CD4-positive, alpha-beta T cell (primary cell): ENCODE data around the gene ERG28. TPM values are rescaled to one million over a fixed set of nuclear protein-coding genes. Genes with fewer than 3 reads are reported as not detected.

Experiments
- ATAC-seq: fragments of 200-7000 bp; cut with Tn5 transposase; one replicate; pipeline ENCODE4 v1.10.0; 2022; ENCODE audit warnings: mild to moderate bottlenecking; ENCODE audit not compliant: poor library complexity
- CTCF ChIA-PET: fragments of 350-600 bp; sonication (Branson Sonifier 250); formaldehyde crosslinking; loops from one replicate; lab custom pipeline; 2021; ENCODE audit warnings: antibody characterized with exemption, inconsistent platforms; lab: Charles Lee
- POLR2A ChIA-PET: fragments of 350-600 bp; sonication (Branson Sonifier 250); formaldehyde crosslinking; loops from one replicate; lab custom pipeline; 2021; ENCODE audit warnings: antibody characterized with exemption, inconsistent platforms; lab: Charles Lee
- DNase-seq, 14 experiments: peaks; one replicate each; pipeline ENCODE4 v3.0.0-alpha.2; 2013 to 2020; ENCODE audit warnings: mixed read lengths in 2 of 14
- H3K27ac ChIP-seq, 2 donors: one replicate each; pipeline versions ENCODE4 v1.5.1 to v1.7.0; 2013; ENCODE audit warnings: low read length in 2 of 2, low read depth in 1 of 2, mild to moderate bottlenecking in 1 of 2
- H3K27me3 ChIP-seq, 2 experiments: 1 replicate in 1 of 2; 2 replicates in 1 of 2; pipeline versions ENCODE4 v1.6.1 to v1.7.0; 2013; ENCODE audit warnings: low read length in 2 of 2, control low read depth in 1 of 2, mild to moderate bottlenecking in 1 of 2, moderate library complexity in 1 of 2; ENCODE audit not compliant: insufficient read depth in 2 of 2, control insufficient read depth in 1 of 2
- H3K36me3 ChIP-seq: one replicate; pipeline ENCODE4 v1.6.1; 2013; ENCODE audit warnings: low read length, control low read depth; ENCODE audit not compliant: insufficient read depth
- H3K4me1 ChIP-seq: one replicate; pipeline ENCODE4 v1.6.1; 2013; ENCODE audit warnings: low read length, control low read depth; ENCODE audit not compliant: insufficient read depth
- H3K4me3 ChIP-seq: one replicate; pipeline ENCODE4 v1.5.1; 2013; ENCODE audit warnings: mild to moderate bottlenecking, low read length, moderate library complexity
- H3K9me3 ChIP-seq, 2 experiments: 1 replicate in 1 of 2; 2 replicates in 1 of 2; pipeline versions ENCODE4 v1.6.1 to v1.7.0; 2013; ENCODE audit warnings: low read length in 2 of 2, mild to moderate bottlenecking in 2 of 2, control low read depth in 1 of 2, moderate library complexity in 1 of 2; ENCODE audit not compliant: control insufficient read depth in 1 of 2, insufficient read depth in 1 of 2
- H3K27ac Mint-ChIP-seq: one replicate; pipeline ENCODE4 v1.8.0; 2020; ENCODE audit warnings: mixed read lengths
- H3K27me3 Mint-ChIP-seq: one replicate; pipeline ENCODE4 v1.8.0; 2021; ENCODE audit warnings: mixed read lengths
- H3K36me3 Mint-ChIP-seq: one replicate; pipeline ENCODE4 v1.8.0; 2021; ENCODE audit warnings: low read depth, mixed read lengths
- H3K4me1 Mint-ChIP-seq: one replicate; pipeline ENCODE4 v1.8.0; 2021; ENCODE audit warnings: low read depth, mixed read lengths
- H3K4me3 Mint-ChIP-seq: one replicate; pipeline ENCODE4 v1.8.0; 2020; ENCODE audit warnings: mild to moderate bottlenecking, mixed read lengths
- H3K9me3 Mint-ChIP-seq: one replicate; pipeline ENCODE4 v1.8.0; 2020; ENCODE audit warnings: mixed read lengths
- CTCF ChIP-seq: fragments of 200-600 bp; IDR thresholded peaks from one replicate; pipeline ENCODE4 v1.8.0; 2022; ENCODE audit warnings: antibody characterized with exemption, mild to moderate bottlenecking
- intact Hi-C, 2 experiments: fragments of 100-400 bp; cut with DNase I in 1 of 2; cut with micrococcal nuclease in 1 of 2; formaldehyde crosslinking; loops; one replicate each; pipeline versions ENCODE4 v1.15.1 to v1.9.0; 2023 to 2025; cut with DNase I, micrococcal nuclease
- total RNA-seq, 174 experiments: library from RNA in 2 of 174; stranded (reverse) in 2 of 174; gene quantifications; one replicate each; pipeline ENCODE4 v1.2.3 and lab custom pipeline; 2021 to 2026

The ERG28 gene
- total RNA-seq, 2 experiments from 2014 or later, result 5.7 to 5.8 TPM

GRCh38 chr14:75654127-75654732 is 6.4 kb downstream of the ERG28 start:
- H3K27ac Mint-ChIP-seq, result no peak overlapping the region
- H3K27me3 Mint-ChIP-seq, result no peaks in the 10 kb centered on the region
- peak; percentile 98 for ATAC-seq
- H3K9me3 Mint-ChIP-seq, result no peaks in the 10 kb centered on the region
- no peak overlapping the region for H3K4me3 ChIP-seq
- TF ChIP-seq CTCF, result peak; percentile 94
- POLR2A ChIA-PET, result interaction anchor here (0.6 to 3.1 kb wide), 3 partner anchors 14 to 77 kb away, joined by 4 to 23 read pairs (median 6); partner anchors contain the start of gene FLVCR2
- peaks cover 18% of the 10 kb centered on the region for H3K4me1 Mint-ChIP-seq
- H3K4me1 ChIP-seq, result peaks cover 2% of the 10 kb centered on the region
- H3K36me3 Mint-ChIP-seq, result peaks cover 75% of the 10 kb centered on the region
- DNase-seq, result peak; percentile 64 to 91 (median 78)
- H3K36me3 ChIP-seq, result peaks cover 82% of the 10 kb centered on the region
- no peak overlapping the region for H3K27ac ChIP-seq
- intact Hi-C loops, result loop anchor here (1.0 to 10.0 kb wide), 5 partner anchors 77 to 522 kb away; no protein-coding TSS in a partner anchor
- no peaks in the 10 kb centered on the region for H3K27me3 ChIP-seq
- H3K4me3 Mint-ChIP-seq, result no peak overlapping the region
- CTCF ChIA-PET, result interaction anchor here (0.6 to 5.8 kb wide), 18 partner anchors 12 to 1926 kb away, joined by 3 to 47 read pairs (median 4); partner anchors contain the start of genes FLVCR2 and TGFB3
- no peaks in the 10 kb centered on the region for H3K9me3 ChIP-seq

- Mint-ChIP-seq H3K27ac (no peak overlapping the region), H3K36me3 (peaks cover 81% of the 10 kb centered on the region), H3K4me1 (peaks cover 14% of the 10 kb centered on the region), H3K9me3 (no peaks in the 10 kb centered on the region), H3K4me3 (no peak overlapping the region), H3K27me3 (no peaks in the 10 kb centered on the region)
- Histone ChIP-seq H3K27ac (no peak overlapping the region), H3K4me1 (peaks cover 2% of the 10 kb centered on the region), H3K4me3 (no peak overlapping the region), H3K9me3 (no peaks in the 10 kb centered on the region), H3K27me3 (no peaks in the 10 kb centered on the region), H3K36me3 (peaks cover 83% of the 10 kb centered on the region)
- CTCF ChIA-PET, result interaction anchor here (0.6 to 5.8 kb wide), 15 partner anchors 16 to 1925 kb away, joined by 3 to 47 read pairs (median 4); partner anchors contain the start of genes FLVCR2 and TGFB3
- POLR2A ChIA-PET, result interaction anchor here (1.6 to 3.1 kb wide), 2 partner anchors 17 to 76 kb away, joined by 4 to 23 read pairs; partner anchors contain the start of gene FLVCR2
- intact Hi-C loops, result loop anchor here (5.0 to 10.0 kb wide), 2 partner anchors 139 to 521 kb away; no protein-coding TSS in a partner anchor
- TF ChIP-seq CTCF, result no peak
- DNase-seq, result no peak
- ATAC-seq, result no peak
These were observed 7.1 kb downstream of the ERG28 start for GRCh38 chr14:75653563-75653962.

DNA sequence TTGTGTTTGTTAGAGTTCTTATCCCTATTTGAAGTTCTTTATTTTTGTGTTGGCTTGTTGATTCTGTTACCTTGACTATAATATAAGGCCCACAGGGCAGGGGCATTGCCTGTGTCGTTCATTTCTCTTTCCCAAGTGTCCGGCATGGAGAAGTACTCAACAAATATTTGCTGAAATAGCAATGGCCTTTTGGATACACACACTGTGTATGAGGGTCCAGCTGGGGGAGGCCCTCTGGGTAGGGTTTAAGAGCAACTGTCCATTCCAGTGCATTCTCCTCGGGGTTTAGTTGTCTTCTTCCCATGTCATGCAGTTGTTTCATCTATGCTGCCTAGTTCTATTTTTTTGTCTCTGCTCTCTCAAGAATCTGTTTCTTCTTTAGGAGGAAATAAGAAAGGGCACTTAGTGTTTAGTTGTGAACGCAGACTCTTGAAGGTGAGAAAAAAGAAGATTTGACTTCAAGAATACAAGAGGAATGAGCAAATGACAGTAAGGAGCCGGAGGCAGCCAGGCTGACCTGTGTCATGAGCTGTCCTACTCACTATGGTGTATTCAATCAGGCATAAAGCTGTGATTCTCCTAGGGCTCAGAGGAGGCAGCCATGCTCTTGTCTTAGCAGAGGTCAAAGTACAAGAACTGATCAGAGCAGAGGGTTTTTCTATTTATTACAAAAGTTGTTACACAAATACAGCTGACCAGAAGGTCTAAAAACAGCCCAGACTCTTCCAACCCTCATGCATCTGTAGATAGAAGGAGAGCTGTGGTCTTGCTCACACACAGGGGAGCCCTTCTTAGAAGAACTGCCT is 10.2 kb downstream of the ERG28 start:
- no peak overlapping the region for H3K27ac ChIP-seq
- H3K9me3 ChIP-seq, result no peaks in the 10 kb centered on the region
- H3K36me3 Mint-ChIP-seq, result peaks cover 91% of the 10 kb centered on the region
- ATAC-seq (no peak), DNase-seq (no peak)
- H3K9me3 Mint-ChIP-seq, result no peaks in the 10 kb centered on the region
- no peak overlapping the region for H3K4me3 ChIP-seq
- H3K4me3 Mint-ChIP-seq, result no peak overlapping the region
- H3K27ac Mint-ChIP-seq, result no peak overlapping the region
- no peaks in the 10 kb centered on the region for H3K27me3 ChIP-seq
- peaks cover 2% of the 10 kb centered on the region for H3K4me1 ChIP-seq
- POLR2A ChIA-PET, result no interaction called here
- intact Hi-C loops, result loop anchor here (5.0 to 10.0 kb wide), 2 partner anchors 136 to 518 kb away; no protein-coding TSS in a partner anchor
- peaks cover 62% of the 10 kb centered on the region for H3K36me3 ChIP-seq
- H3K4me1 Mint-ChIP-seq, result peaks cover 3% of the 10 kb centered on the region
- H3K27me3 Mint-ChIP-seq, result no peaks in the 10 kb centered on the region
- CTCF ChIA-PET, result interaction anchor here (1.7 kb wide), 1 partner anchor 73 kb away, joined by 8 read pairs; no protein-coding TSS in a partner anchor
- TF ChIP-seq CTCF, result no peak
